HCT116 (cell line): ENCODE results near the gene ANOS1. TPM values are rescaled to one million over a fixed set of nuclear protein-coding genes. Genes with fewer than 3 reads are reported as not detected.

Experiments used
- ATAC-seq: fragments of 200-7000 bp; cut with Tn5 transposase; 2 replicates; pipeline ENCODE4 v1.9.1; 2020; ENCODE audit warnings: mild to moderate bottlenecking, moderate library complexity
- BruUV-seq: library from RNA; stranded (reverse); fragments of 400-500 nt; replicated peaks from 2 replicates; lab custom pipeline; 2021; lab: Mats Ljungman, UMichigan
- CTCF ChIA-PET: fragments of 300-600 bp; sonication (Branson Sonifier 250); formaldehyde crosslinking; loops from one replicate; lab custom pipeline; 2021; ENCODE audit warnings: antibody characterized with exemption; lab: Charles Lee
- POLR2A ChIA-PET: fragments of 300-600, 350-600 bp; sonication (Branson Sonifier 250); formaldehyde crosslinking; loops from one replicate; lab custom pipeline; 2021; ENCODE audit warnings: antibody characterized with exemption; lab: Charles Lee
- RAD21 ChIA-PET, 2 experiments: fragments of 300-600 bp; sonication (Branson Sonifier 250); formaldehyde crosslinking; loops; one replicate each; lab custom pipeline; 2023; ENCODE audit warnings: low total read pairs in 2 of 2; ENCODE audit not compliant: uncharacterized antibody in 2 of 2, unreplicated experiment in 2 of 2, low non-redundant PET in 1 of 2; lab: Charles Lee
- DNase-seq: peaks from one replicate; pipeline ENCODE4 v3.0.0-alpha.2; 2010; ENCODE audit warnings: low read depth, low spot score
- H2AFZ ChIP-seq: fragments of 200-600 bp; shearing (Covaris generic), sonication (generic); 2 replicates; pipeline ENCODE4 v1.6.1; 2017; ENCODE audit warnings: low read depth, mixed run types, mixed read lengths, antibody characterized with exemption, low read length; ENCODE audit not compliant: poor library complexity, severe bottlenecking
- H3K27ac ChIP-seq: 2 replicates; pipeline ENCODE4 v1.5.1; 2012; ENCODE audit warnings: low read depth, low read length
- H3K27me3 ChIP-seq: fragments of 200-600 bp; sonication (generic); 2 replicates; pipeline ENCODE4 v1.6.1; 2016; ENCODE audit warnings: mixed run types, low read length, mixed read lengths; ENCODE audit not compliant: insufficient read depth
- H3K36me3 ChIP-seq, 2 experiments: fragments of 200-500 bp in 1 of 2; fragments of 200-600 bp in 1 of 2; sonication (Bioruptor generic) in 1 of 2; sonication (generic) in 1 of 2; 2 replicates each; pipeline versions ENCODE4 v1.5.1 to v1.6.1; 2014 to 2016; ENCODE audit warnings: low read length in 2 of 2, inconsistent platforms in 1 of 2, mixed read lengths in 1 of 2, mixed run types in 1 of 2; ENCODE audit not compliant: insufficient read depth in 2 of 2, control insufficient read depth in 1 of 2
- H3K4me1 ChIP-seq, 2 experiments: fragments of 200-600 bp in 1 of 2; sonication (generic) in 1 of 2; 2 replicates each; pipeline versions ENCODE4 v1.5.1 to v1.6.1; 2012 to 2017; ENCODE audit warnings: low read length in 2 of 2, inconsistent platforms in 1 of 2, mild to moderate bottlenecking in 1 of 2, mixed read lengths in 1 of 2, mixed run types in 1 of 2, moderate library complexity in 1 of 2; ENCODE audit not compliant: insufficient read depth in 2 of 2, control insufficient read depth in 1 of 2
- H3K4me2 ChIP-seq: fragments of 200-600 bp; sonication (generic); 2 replicates; pipeline ENCODE4 v1.6.1; 2017; ENCODE audit warnings: mixed run types, low read length, mixed read lengths
- H3K4me3 ChIP-seq, 2 experiments: fragments of 200-600 bp in 1 of 2; sonication (generic) in 1 of 2; replicated peaks in 1 of 2; 2 replicates each; pipeline ENCODE4 v1.5.1; 2011 to 2016; ENCODE audit warnings: low read length in 2 of 2, control low read depth in 1 of 2, low read depth in 1 of 2, mild to moderate bottlenecking in 1 of 2, mixed read lengths in 1 of 2, mixed run types in 1 of 2
- H3K79me2 ChIP-seq: fragments of 200-600 bp; sonication (generic); 2 replicates; pipeline ENCODE4 v1.6.1; 2017; ENCODE audit warnings: mild to moderate bottlenecking, mixed run types, low read length, moderate library complexity, mixed read lengths; ENCODE audit not compliant: insufficient read depth
- H3K9ac ChIP-seq: fragments of 200-600 bp; sonication (generic); 2 replicates; pipeline ENCODE4 v1.6.1; 2016; ENCODE audit warnings: low read length, mixed read lengths
- H3K9me2 ChIP-seq: fragments of 200-600 bp; sonication (generic), shearing (Covaris generic); 2 replicates; pipeline ENCODE4 v1.6.1; 2017; ENCODE audit warnings: mixed run types, mild to moderate bottlenecking, moderate library complexity; ENCODE audit not compliant: insufficient read depth
- H3K9me3 ChIP-seq, 2 experiments: fragments of 200-500 bp in 1 of 2; fragments of 200-600 bp in 1 of 2; sonication (Bioruptor generic) in 1 of 2; sonication (generic) in 1 of 2; 2 replicates each; pipeline ENCODE4 v1.6.1; 2014 to 2017; ENCODE audit warnings: low read length in 2 of 2, mixed read lengths in 2 of 2, inconsistent platforms in 1 of 2, low read depth in 1 of 2, mild to moderate bottlenecking in 1 of 2, mixed run types in 1 of 2, moderate library complexity in 1 of 2; ENCODE audit not compliant: control insufficient read depth in 1 of 2, insufficient read depth in 1 of 2
- H4K20me1 ChIP-seq: fragments of 200-600 bp; sonication (generic), shearing (Covaris generic); 2 replicates; pipeline ENCODE4 v1.6.1; 2017; ENCODE audit warnings: mixed run types, mild to moderate bottlenecking, moderate library complexity; ENCODE audit not compliant: insufficient read depth
- ATF3 ChIP-seq: IDR thresholded peaks from 2 replicates; pipeline ENCODE4 v1.6.1; 2012
- CTCF ChIP-seq, 3 experiments: fragments of 200-600 bp in 1 of 3; sonication (generic) in 1 of 3; IDR thresholded peaks in 2 of 3; conservative IDR thresholded peaks in 1 of 3; 2 replicates each; pipeline ENCODE4 v1.5.1; 2012 to 2017; ENCODE audit warnings: low read depth in 2 of 3, low read length in 2 of 3, antibody characterized with exemption in 1 of 3, borderline replicate concordance in 1 of 3, control low read depth in 1 of 3, mild to moderate bottlenecking in 1 of 3, mixed read lengths in 1 of 3, mixed run types in 1 of 3, moderate library complexity in 1 of 3; ENCODE audit not compliant: insufficient read depth in 1 of 3
- EGR1 ChIP-seq: IDR thresholded peaks from 2 replicates; pipeline ENCODE4 v1.6.1; 2012; ENCODE audit warnings: low read depth
- EZH2phosphoT487 ChIP-seq: fragments of 200-600 bp; IDR thresholded peaks from 2 replicates; pipeline ENCODE4 v1.6.1; 2018; ENCODE audit warnings: antibody characterized with exemption, borderline replicate concordance
- JUND ChIP-seq: IDR thresholded peaks from 2 replicates; pipeline ENCODE4 v1.6.1; 2012
- MAX ChIP-seq: IDR thresholded peaks from 2 replicates; pipeline ENCODE4 v1.6.1; 2012
- POLR2A ChIP-seq: IDR thresholded peaks from 2 replicates; pipeline ENCODE4 v1.7.0; 2011; ENCODE audit warnings: borderline replicate concordance; ENCODE audit not compliant: insufficient read depth, insufficient read length; ENCODE audit errors: extremely low read depth
- SIN3A ChIP-seq: IDR thresholded peaks from 2 replicates; pipeline ENCODE4 v1.6.1; 2012; ENCODE audit warnings: low read depth
- YY1 ChIP-seq: IDR thresholded peaks from 2 replicates; pipeline ENCODE4 v1.6.1; 2011; ENCODE audit warnings: low read length, low read depth, moderate library complexity, mild to moderate bottlenecking; ENCODE audit not compliant: insufficient replicate concordance; ENCODE audit errors: extremely low read depth
- intact Hi-C: fragments of 100-400 bp; cut with micrococcal nuclease; formaldehyde crosslinking; loops from 2 replicates; pipeline ENCODE4 v1.10.0; 2022
- total RNA-seq: library from RNA; stranded (reverse); gene quantifications from one replicate; pipeline ENCODE4 v1.2.1, GENCODE V29; 2021; ENCODE audit not compliant: unreplicated experiment

ANOS1 gene
- total RNA-seq, 1 experiment from 2014 or later: 0.12 TPM

GRCh38 chrX:8607326-8607725 lies 124.6 kb downstream of the ANOS1 start:
- Histone ChIP-seq H3K4me3 (no peak overlapping the region), H3K9ac (no peak overlapping the region), H3K4me2 (no peak overlapping the region), H3K9me3 (no peaks in the 10 kb centered on the region), H2AFZ (no peak overlapping the region), H3K79me2 (no peaks in the 10 kb centered on the region), H3K4me1 (no peaks in the 10 kb centered on the region), H3K36me3 (no peaks in the 10 kb centered on the region), H3K27me3 (no peaks in the 10 kb centered on the region), H3K27ac (no peak overlapping the region), H3K9me2 (no peaks in the 10 kb centered on the region), H4K20me1 (no peaks in the 10 kb centered on the region)
- DNase-seq: no peak
- intact Hi-C loops: no loop called here
- ChIA-PET CTCF (no interaction called here), POLR2A (no interaction called here), RAD21 (no interaction called here)
- TF ChIP-seq EZH2phosphoT487: no peak
- no peak for TF ChIP-seq JUND
- TF ChIP-seq EGR1: no peak
- no peak for TF ChIP-seq MAX
- TF ChIP-seq POLR2A: no peak
- TF ChIP-seq ATF3: no peak
- no peak for TF ChIP-seq YY1
- no peak for TF ChIP-seq SIN3A
- no peak for TF ChIP-seq CTCF (IDR thresholded peaks at IDR 0.05 in 2 of 3, conservative IDR thresholded peaks at IDR 0.05 in 1 of 3; ENCODE audit: borderline replicate concordance in 1 of 3, insufficient read depth in 1 of 3, low read depth in 2 of 3, low read length in 2 of 3)
- no peak for ATAC-seq
- BruUV-seq: no TSS peak

GRCh38 chrX:8604131-8604530 lies 127.8 kb downstream of the ANOS1 start:
- Histone ChIP-seq H3K27me3 (no peaks in the 10 kb centered on the region), H2AFZ (no peak overlapping the region), H3K36me3 (no peaks in the 10 kb centered on the region), H3K9me2 (no peaks in the 10 kb centered on the region), H3K9ac (no peak overlapping the region), H3K9me3 (no peaks in the 10 kb centered on the region), H3K27ac (no peak overlapping the region), H3K4me1 (no peaks in the 10 kb centered on the region), H3K79me2 (no peaks in the 10 kb centered on the region), H3K4me2 (no peak overlapping the region), H4K20me1 (no peaks in the 10 kb centered on the region), H3K4me3 (no peak overlapping the region)
- intact Hi-C loops: no loop called here
- ChIA-PET CTCF (no interaction called here), RAD21 (no interaction called here), POLR2A (no interaction called here)
- no peak for DNase-seq
- ATAC-seq: no peak
- TF ChIP-seq SIN3A (no peak), YY1 (no peak)
- BruUV-seq: no TSS peak
